GM18498 (cell line): Measurements from ENCODE around the gene ELANE.
"Not testable (repeated sequence)": the region's sequence is repeated elsewhere in the genome, so short reads cannot be mapped to it uniquely, and the experiment has no call there.

Experiments used
- ATAC-seq: cut with Tn5 transposase; IDR thresholded peaks from one replicate; pipeline ENCODE4 v1.9.1; 2021; ENCODE audit warnings: mild to moderate bottlenecking, moderate library complexity; ENCODE audit not compliant: unreplicated experiment

The ELANE gene

GRCh38 chr19:876780-877314 is 24.7 kb downstream of the ELANE start:
- ATAC-seq, result no peak

- ATAC-seq, result not testable (repeated sequence)
These were observed 26.0 kb downstream of the ELANE start for GRCh38 chr19:877992-878660.

- ATAC-seq, result not testable (repeated sequence)
These were observed 26.9 kb downstream of the ELANE start for GRCh38 chr19:878751-879561.

- no peak for ATAC-seq
These were observed 27.8 kb downstream of the ELANE start for GRCh38 chr19:879711-880438.

GRCh38 chr19:881385-882071 is 29.4 kb downstream of the ELANE start:
- no peak for ATAC-seq

GRCh38 chr19:882871-883497 is 30.9 kb downstream of the ELANE start:
- ATAC-seq, result no peak

GRCh38 chr19:883661-884211 is 31.6 kb downstream of the ELANE start:
- no peak for ATAC-seq

- ATAC-seq, result no peak
These were observed 32.5 kb downstream of the ELANE start for GRCh38 chr19:884420-885211.

- no peak for ATAC-seq
These were observed 33.6 kb downstream of the ELANE start for GRCh38 chr19:885536-886224.

- no peak for ATAC-seq
These were observed 35.0 kb downstream of the ELANE start for GRCh38 chr19:887072-887471.

GRCh38 chr19:887599-887998 is 35.5 kb downstream of the ELANE start:
- ATAC-seq, result no peak

GRCh38 chr19:888581-889385 is 36.7 kb downstream of the ELANE start:
- no peak for ATAC-seq

- no peak for ATAC-seq
These were observed 37.7 kb downstream of the ELANE start for GRCh38 chr19:889662-890295.

- no peak for ATAC-seq
These were observed 38.7 kb downstream of the ELANE start for GRCh38 chr19:890831-891230.

- ATAC-seq, result not testable (repeated sequence)
These were observed 39.5 kb downstream of the ELANE start for GRCh38 chr19:891421-892200.

- ATAC-seq, result no peak
These were observed 40.3 kb downstream of the ELANE start for GRCh38 chr19:892243-892893.
